Parathyroid adenoma (tissue), 2 donors: ENCODE data around the gene POLDIP3.

Experiments
- H2AFZ ChIP-seq: fragments of 300-600 bp; sonication (generic); one replicate; pipeline ENCODE4 v1.7.0; 2017; ENCODE audit warnings: antibody characterized with exemption, mild to moderate bottlenecking
- H3K27ac ChIP-seq: fragments of 300-600 bp; sonication (generic); one replicate; pipeline ENCODE4 v1.7.0; 2017
- H3K27me3 ChIP-seq: fragments of 300-600 bp; sonication (generic); one replicate; pipeline ENCODE4 v1.7.0; 2017; ENCODE audit warnings: low read length; ENCODE audit not compliant: control insufficient read depth, insufficient read depth
- H3K36me3 ChIP-seq: fragments of 300-600 bp; sonication (generic); one replicate; pipeline ENCODE4 v1.7.0; 2017; ENCODE audit warnings: low read length; ENCODE audit not compliant: control insufficient read depth, insufficient read depth
- H3K4me1 ChIP-seq: fragments of 300-600 bp; sonication (generic); one replicate; pipeline ENCODE4 v1.7.0; 2017; ENCODE audit warnings: control low read depth
- H3K4me2 ChIP-seq: fragments of 300-600 bp; sonication (generic); one replicate; pipeline ENCODE4 v1.7.0; 2017; ENCODE audit warnings: low read length
- H3K4me3 ChIP-seq: fragments of 300-600 bp; sonication (generic); one replicate; pipeline ENCODE4 v1.7.0; 2017; ENCODE audit warnings: low read depth, low read length
- H3K79me2 ChIP-seq: fragments of 300-600 bp; sonication (generic); one replicate; pipeline ENCODE4 v1.7.0; 2017; ENCODE audit warnings: control low read depth
- H3K9ac ChIP-seq: fragments of 300-600 bp; sonication (generic); one replicate; pipeline ENCODE4 v1.7.0; 2017; ENCODE audit warnings: mild to moderate bottlenecking
- H3K9me3 ChIP-seq: fragments of 300-600 bp; sonication (generic); one replicate; pipeline ENCODE4 v1.7.0; 2017; ENCODE audit warnings: low read length; ENCODE audit not compliant: control insufficient read depth
- CTCF ChIP-seq: fragments of 300-600 bp; sonication (generic); IDR thresholded peaks from one replicate; pipeline ENCODE4 v1.7.0; 2017; ENCODE audit warnings: antibody characterized with exemption, mild to moderate bottlenecking
- donor health status: primary hyperparathyroidism.

Gene POLDIP3

GRCh38 chr22:42630211-42630610 lies 15.5 kb upstream of the POLDIP3 start:
- TF ChIP-seq CTCF = no peak
- H2AFZ ChIP-seq = no peak overlapping the region
- no peak overlapping the region for H3K4me2 ChIP-seq
- H3K36me3 ChIP-seq = no peaks in the 10 kb centered on the region
- H3K27ac ChIP-seq = no peak overlapping the region
- H3K9ac ChIP-seq = no peak overlapping the region
- no peaks in the 10 kb centered on the region for H3K79me2 ChIP-seq
- no peaks in the 10 kb centered on the region for H3K27me3 ChIP-seq
- H3K9me3 ChIP-seq = no peaks in the 10 kb centered on the region
- no peaks in the 10 kb centered on the region for H3K4me1 ChIP-seq
- no peak overlapping the region for H3K4me3 ChIP-seq

DNA sequence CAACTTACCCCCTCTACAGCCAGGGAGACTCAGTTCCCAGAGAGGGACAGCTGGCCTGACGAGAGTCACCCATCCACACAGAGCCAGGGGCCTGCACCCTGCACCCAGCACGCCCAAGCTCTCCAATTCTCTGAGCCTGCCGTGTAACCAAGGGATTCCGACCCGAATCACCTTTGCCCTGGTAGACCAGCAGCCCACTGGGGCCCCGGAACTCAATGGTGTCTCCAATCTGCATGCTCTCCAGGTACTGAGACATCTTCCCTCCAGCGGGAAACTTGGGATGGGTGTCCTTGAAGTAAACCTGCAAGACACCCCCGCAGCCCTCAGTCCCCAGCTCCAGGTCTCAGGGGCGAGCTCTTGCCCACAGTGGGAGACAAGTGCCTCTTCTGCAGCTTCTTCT lies 13.3 kb upstream of the POLDIP3 start:
- Histone ChIP-seq H3K4me2 (no peak overlapping the region), H3K4me1 (no peaks in the 10 kb centered on the region), H3K27ac (no peak overlapping the region), H3K9me3 (no peaks in the 10 kb centered on the region), H3K79me2 (no peaks in the 10 kb centered on the region), H3K27me3 (no peaks in the 10 kb centered on the region), H2AFZ (no peak overlapping the region), H3K4me3 (no peak overlapping the region), H3K36me3 (no peaks in the 10 kb centered on the region), H3K9ac (no peak overlapping the region)
- TF ChIP-seq CTCF = no peak

DNA sequence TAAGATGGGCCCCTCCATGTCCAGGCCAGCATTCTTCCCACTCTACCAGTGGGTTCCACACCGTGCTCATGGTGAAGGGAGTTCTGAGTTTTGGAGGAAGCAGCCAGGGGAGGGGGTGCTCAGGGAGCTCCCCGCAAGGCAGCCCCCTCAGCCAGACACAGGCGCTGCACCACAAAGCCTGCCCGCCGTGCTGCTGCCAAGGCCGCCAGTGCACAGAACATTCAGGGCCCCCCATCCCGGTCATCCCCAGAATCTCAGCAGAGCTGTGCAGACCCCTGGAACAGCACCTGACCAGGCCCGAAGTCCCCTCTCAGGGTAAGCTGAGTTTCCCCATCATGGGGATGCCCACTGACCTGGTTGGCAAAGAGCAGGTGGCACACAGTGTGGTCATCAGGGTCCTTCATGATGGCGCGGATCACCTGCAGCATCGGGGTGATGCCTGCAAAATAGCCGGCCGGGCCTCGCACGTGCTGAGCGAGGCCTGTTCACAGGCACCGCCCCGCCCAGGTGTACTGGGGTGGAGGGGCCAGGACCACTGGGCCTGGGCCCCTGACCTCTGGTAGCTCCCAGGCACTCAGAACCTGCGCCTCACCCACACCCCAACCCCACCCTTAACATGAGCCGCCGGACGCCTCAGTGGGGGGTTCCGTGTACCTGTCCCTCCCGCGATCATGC lies 12.4 kb upstream of the POLDIP3 start:
- Histone ChIP-seq H3K4me3 (no peak overlapping the region), H3K27ac (no peak overlapping the region), H3K9me3 (no peaks in the 10 kb centered on the region), H3K79me2 (no peaks in the 10 kb centered on the region), H2AFZ (no peak overlapping the region), H3K4me2 (no peak overlapping the region), H3K36me3 (no peaks in the 10 kb centered on the region), H3K9ac (no peak overlapping the region), H3K27me3 (no peaks in the 10 kb centered on the region), H3K4me1 (no peaks in the 10 kb centered on the region)
- TF ChIP-seq CTCF = no peak

- no peak overlapping the region for H3K9ac ChIP-seq
- no peak for TF ChIP-seq CTCF
- no peaks in the 10 kb centered on the region for H3K36me3 ChIP-seq
- no peaks in the 10 kb centered on the region for H3K27me3 ChIP-seq
- H3K4me2 ChIP-seq = no peak overlapping the region
- no peaks in the 10 kb centered on the region for H3K9me3 ChIP-seq
- H3K79me2 ChIP-seq = no peaks in the 10 kb centered on the region
- no peaks in the 10 kb centered on the region for H3K4me1 ChIP-seq
- no peak overlapping the region for H2AFZ ChIP-seq
- H3K4me3 ChIP-seq = no peak overlapping the region
- H3K27ac ChIP-seq = no peak overlapping the region
Measured at GRCh38 chr22:42626431-42626830, 11.7 kb upstream of the POLDIP3 start.

DNA sequence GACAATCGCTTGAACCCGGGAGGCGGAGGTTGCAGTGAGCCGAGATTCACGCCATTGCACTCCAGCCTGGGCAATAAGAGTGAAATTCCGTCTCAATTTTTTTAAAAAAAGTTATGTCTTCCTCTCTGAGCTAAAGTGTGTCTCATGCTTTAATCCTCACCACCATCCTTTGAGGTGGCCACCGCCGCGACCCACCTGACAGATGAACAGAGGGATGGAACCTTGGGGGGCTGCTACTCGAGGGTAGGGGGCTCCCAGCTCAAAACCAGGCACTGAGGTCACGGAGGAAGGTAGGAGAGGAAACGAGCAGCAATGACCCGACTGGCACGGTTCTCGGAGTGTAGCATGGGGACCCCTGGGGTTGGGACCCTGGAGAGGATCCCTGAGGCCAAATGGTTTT lies 10.7 kb upstream of the POLDIP3 start:
- no peak overlapping the region for H2AFZ ChIP-seq
- H3K9me3 ChIP-seq = no peaks in the 10 kb centered on the region
- H3K36me3 ChIP-seq = no peaks in the 10 kb centered on the region
- H3K4me3 ChIP-seq = no peak overlapping the region
- H3K27ac ChIP-seq = no peak overlapping the region
- no peaks in the 10 kb centered on the region for H3K4me1 ChIP-seq
- no peak for TF ChIP-seq CTCF
- no peak overlapping the region for H3K9ac ChIP-seq
- no peak overlapping the region for H3K4me2 ChIP-seq
- H3K27me3 ChIP-seq = no peaks in the 10 kb centered on the region
- H3K79me2 ChIP-seq = no peaks in the 10 kb centered on the region
